MM.1S (cell line): Measurements from ENCODE around the gene ZIC5.
A peak's percentile ranks its signal among the peaks of the same experiment; 100 is the strongest.

ENCODE experiments used
- DNase-seq: peaks from one replicate; pipeline ENCODE4 v3.0.0-alpha.2; 2015
- H2AFZ ChIP-seq: fragments of 300-600 bp; sonication (generic); 2 replicates; pipeline ENCODE4 v1.6.0; 2016; ENCODE audit warnings: antibody characterized with exemption, low read length
- H3F3A ChIP-seq: fragments of 300-600 bp; sonication (generic); 2 replicates; pipeline ENCODE4 v1.6.1; 2016; ENCODE audit warnings: mild to moderate bottlenecking, antibody characterized with exemption, low read length, moderate library complexity, mixed read lengths; ENCODE audit not compliant: insufficient read depth
- H3K27ac ChIP-seq: fragments of 300-600 bp; sonication (generic); 2 replicates; pipeline ENCODE4 v1.5.1; 2016; ENCODE audit warnings: mild to moderate bottlenecking, low read length
- H3K27me3 ChIP-seq: fragments of 300-600 bp; sonication (generic); replicated peaks from 2 replicates; pipeline ENCODE4 v1.6.0; 2016; ENCODE audit warnings: low read length; ENCODE audit not compliant: insufficient read depth
- H3K36me3 ChIP-seq: fragments of 300-600 bp; sonication (generic); replicated peaks from 2 replicates; pipeline ENCODE4 v1.6.1; 2016; ENCODE audit warnings: mild to moderate bottlenecking, low read length, mixed read lengths; ENCODE audit not compliant: insufficient read depth
- H3K4me1 ChIP-seq: fragments of 300-600 bp; sonication (generic); 2 replicates; pipeline ENCODE4 v1.6.1; 2016; ENCODE audit warnings: low read length, mixed read lengths
- H3K4me2 ChIP-seq: fragments of 300-600 bp; sonication (generic); 2 replicates; pipeline ENCODE4 v1.6.0; 2016; ENCODE audit warnings: low read depth, low read length
- H3K4me3 ChIP-seq: fragments of 300-600 bp; sonication (generic); 2 replicates; pipeline ENCODE4 v1.5.1; 2016; ENCODE audit warnings: low read length, mixed read lengths
- H3K79me2 ChIP-seq: fragments of 300-600 bp; sonication (generic); 2 replicates; pipeline ENCODE4 v1.6.1; 2016; ENCODE audit warnings: mixed run types, low read length, mixed read lengths
- H3K9ac ChIP-seq: fragments of 300-600 bp; sonication (generic); 2 replicates; pipeline ENCODE4 v1.6.1; 2016; ENCODE audit warnings: low read length, mixed read lengths
- H3K9me2 ChIP-seq: fragments of 300-600 bp; sonication (generic); replicated peaks from 2 replicates; pipeline ENCODE4 v1.6.1; 2016; ENCODE audit warnings: mild to moderate bottlenecking, low read length, mixed read lengths; ENCODE audit not compliant: insufficient read depth
- H3K9me3 ChIP-seq: fragments of 300-600 bp; sonication (generic); replicated peaks from 2 replicates; pipeline ENCODE4 v1.6.1; 2016; ENCODE audit warnings: mild to moderate bottlenecking, low read length, mixed read lengths; ENCODE audit not compliant: insufficient read depth
- H4K20me1 ChIP-seq: fragments of 300-600 bp; sonication (generic); 2 replicates; pipeline ENCODE4 v1.6.1; 2016; ENCODE audit warnings: mild to moderate bottlenecking, low read length, moderate library complexity, mixed read lengths; ENCODE audit not compliant: insufficient read depth
- EZH2 ChIP-seq: fragments of 300-600 bp; sonication (generic); optimal IDR thresholded peaks from 2 replicates; pipeline ENCODE3; 2017; ENCODE audit warnings: low read depth, mild to moderate bottlenecking, antibody characterized with exemption, low read length, mixed read lengths
- EZH2phosphoT487 ChIP-seq: fragments of 300-600 bp; sonication (generic); IDR thresholded peaks from 2 replicates; pipeline ENCODE4 v1.6.1; 2018; ENCODE audit warnings: antibody characterized with exemption, low read length
- TF ChIP-seq, protein P1 (sequence below): fragments of 300-600 bp; sonication (generic); IDR thresholded peaks from 2 replicates; pipeline ENCODE4 v1.5.1; 2016; ENCODE audit warnings: antibody characterized with exemption, low read length, mixed read lengths

The ZIC5 gene

DNA sequence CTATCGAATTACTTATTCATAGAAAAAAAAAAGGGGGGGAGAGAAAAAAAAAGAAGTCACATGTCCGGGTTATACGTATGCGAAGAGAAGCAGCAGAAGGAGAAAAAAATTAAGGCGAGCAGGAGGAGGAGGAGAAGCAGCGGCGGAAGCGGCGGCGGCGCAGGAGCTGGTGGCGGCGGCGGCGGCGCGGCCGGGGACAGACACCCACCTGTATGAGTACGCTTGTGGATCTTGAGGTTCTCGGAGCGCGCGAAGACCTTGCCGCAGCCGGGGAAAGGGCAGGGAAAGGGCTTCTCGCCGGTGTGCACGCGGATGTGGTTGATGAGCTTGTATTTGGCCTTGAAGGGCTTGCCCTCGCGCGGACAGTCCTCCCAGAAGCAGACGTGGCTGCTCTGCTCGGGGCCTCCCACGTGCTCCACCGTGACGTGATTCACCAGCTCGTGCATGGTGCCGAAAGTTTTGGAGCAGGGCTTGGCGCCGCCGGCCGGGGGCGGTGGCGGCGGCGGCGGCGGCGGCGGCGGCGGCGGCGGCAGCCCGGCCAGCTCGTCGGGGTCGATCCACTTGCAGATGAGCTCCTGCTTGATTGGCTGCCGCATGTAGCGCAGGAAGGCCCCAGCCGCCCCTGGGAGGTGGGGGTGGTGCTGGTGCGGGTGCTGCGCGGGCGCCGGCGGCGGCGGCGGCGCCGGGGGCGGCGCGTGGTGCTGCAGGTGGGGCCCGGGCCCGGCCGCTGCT is 1.5 kb downstream of the ZIC5 start:
- no peak overlapping the region for H3K4me2 ChIP-seq
- peak; percentile 15 for DNase-seq
- H3K4me1 ChIP-seq = no peaks in the 10 kb centered on the region
- no peaks in the 10 kb centered on the region for H4K20me1 ChIP-seq
- H3K9me3 ChIP-seq = no peaks in the 10 kb centered on the region
- H3K79me2 ChIP-seq = no peaks in the 10 kb centered on the region
- no peak overlapping the region for H2AFZ ChIP-seq
- no peaks in the 10 kb centered on the region for H3F3A ChIP-seq
- TF ChIP-seq, protein P1, sequence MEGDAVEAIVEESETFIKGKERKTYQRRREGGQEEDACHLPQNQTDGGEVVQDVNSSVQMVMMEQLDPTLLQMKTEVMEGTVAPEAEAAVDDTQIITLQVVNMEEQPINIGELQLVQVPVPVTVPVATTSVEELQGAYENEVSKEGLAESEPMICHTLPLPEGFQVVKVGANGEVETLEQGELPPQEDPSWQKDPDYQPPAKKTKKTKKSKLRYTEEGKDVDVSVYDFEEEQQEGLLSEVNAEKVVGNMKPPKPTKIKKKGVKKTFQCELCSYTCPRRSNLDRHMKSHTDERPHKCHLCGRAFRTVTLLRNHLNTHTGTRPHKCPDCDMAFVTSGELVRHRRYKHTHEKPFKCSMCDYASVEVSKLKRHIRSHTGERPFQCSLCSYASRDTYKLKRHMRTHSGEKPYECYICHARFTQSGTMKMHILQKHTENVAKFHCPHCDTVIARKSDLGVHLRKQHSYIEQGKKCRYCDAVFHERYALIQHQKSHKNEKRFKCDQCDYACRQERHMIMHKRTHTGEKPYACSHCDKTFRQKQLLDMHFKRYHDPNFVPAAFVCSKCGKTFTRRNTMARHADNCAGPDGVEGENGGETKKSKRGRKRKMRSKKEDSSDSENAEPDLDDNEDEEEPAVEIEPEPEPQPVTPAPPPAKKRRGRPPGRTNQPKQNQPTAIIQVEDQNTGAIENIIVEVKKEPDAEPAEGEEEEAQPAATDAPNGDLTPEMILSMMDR = no peak
- TF ChIP-seq EZH2 = no peak
- no peak for TF ChIP-seq EZH2phosphoT487
- no peak overlapping the region for H3K9ac ChIP-seq
- H3K36me3 ChIP-seq = no peaks in the 10 kb centered on the region
- no peaks in the 10 kb centered on the region for H3K9me2 ChIP-seq
- peaks cover 25% of the 10 kb centered on the region for H3K27me3 ChIP-seq
- no peak overlapping the region for H3K27ac ChIP-seq
- H3K4me3 ChIP-seq = no peak overlapping the region; the same call in 1 of the 2 replicates

DNA sequence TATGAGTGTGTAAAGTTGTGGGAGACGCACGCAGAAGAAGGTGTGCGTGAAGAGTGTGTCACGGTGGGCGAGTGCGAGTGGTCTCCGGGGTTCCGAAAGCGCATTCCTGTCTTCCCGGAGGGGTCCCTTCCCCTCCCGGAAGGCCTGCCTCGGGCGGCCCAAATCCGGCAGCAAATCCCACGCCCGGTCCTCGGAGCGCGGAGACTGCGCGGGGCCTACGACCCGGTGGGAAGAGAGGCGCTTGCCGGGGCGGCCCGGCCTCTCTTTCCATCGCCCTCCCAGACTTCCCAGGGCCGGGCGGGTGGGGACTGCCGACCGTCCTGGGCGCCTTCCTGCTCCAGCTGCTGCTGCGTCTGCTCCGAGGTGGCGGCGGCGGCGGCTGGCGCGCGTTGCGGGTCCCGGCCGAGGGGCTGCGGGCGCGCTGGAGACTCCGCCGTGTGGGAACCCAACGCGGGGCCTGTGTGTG is 2.1 kb downstream of the ZIC5 start:
- H3K4me1 ChIP-seq = no peaks in the 10 kb centered on the region
- H3F3A ChIP-seq = no peaks in the 10 kb centered on the region
- H4K20me1 ChIP-seq = no peaks in the 10 kb centered on the region
- no peak overlapping the region for H2AFZ ChIP-seq
- no peaks in the 10 kb centered on the region for H3K9me3 ChIP-seq
- TF ChIP-seq, protein P1 = no peak
- H3K27ac ChIP-seq = no peak overlapping the region
- no peaks in the 10 kb centered on the region for H3K79me2 ChIP-seq
- H3K36me3 ChIP-seq = no peaks in the 10 kb centered on the region
- no peak overlapping the region for H3K4me3 ChIP-seq
- no peak overlapping the region for H3K4me2 ChIP-seq
- H3K9me2 ChIP-seq = no peaks in the 10 kb centered on the region
- H3K27me3 ChIP-seq = peaks cover 19% of the 10 kb centered on the region
- DNase-seq = no peak
- no peak overlapping the region for H3K9ac ChIP-seq

DNA sequence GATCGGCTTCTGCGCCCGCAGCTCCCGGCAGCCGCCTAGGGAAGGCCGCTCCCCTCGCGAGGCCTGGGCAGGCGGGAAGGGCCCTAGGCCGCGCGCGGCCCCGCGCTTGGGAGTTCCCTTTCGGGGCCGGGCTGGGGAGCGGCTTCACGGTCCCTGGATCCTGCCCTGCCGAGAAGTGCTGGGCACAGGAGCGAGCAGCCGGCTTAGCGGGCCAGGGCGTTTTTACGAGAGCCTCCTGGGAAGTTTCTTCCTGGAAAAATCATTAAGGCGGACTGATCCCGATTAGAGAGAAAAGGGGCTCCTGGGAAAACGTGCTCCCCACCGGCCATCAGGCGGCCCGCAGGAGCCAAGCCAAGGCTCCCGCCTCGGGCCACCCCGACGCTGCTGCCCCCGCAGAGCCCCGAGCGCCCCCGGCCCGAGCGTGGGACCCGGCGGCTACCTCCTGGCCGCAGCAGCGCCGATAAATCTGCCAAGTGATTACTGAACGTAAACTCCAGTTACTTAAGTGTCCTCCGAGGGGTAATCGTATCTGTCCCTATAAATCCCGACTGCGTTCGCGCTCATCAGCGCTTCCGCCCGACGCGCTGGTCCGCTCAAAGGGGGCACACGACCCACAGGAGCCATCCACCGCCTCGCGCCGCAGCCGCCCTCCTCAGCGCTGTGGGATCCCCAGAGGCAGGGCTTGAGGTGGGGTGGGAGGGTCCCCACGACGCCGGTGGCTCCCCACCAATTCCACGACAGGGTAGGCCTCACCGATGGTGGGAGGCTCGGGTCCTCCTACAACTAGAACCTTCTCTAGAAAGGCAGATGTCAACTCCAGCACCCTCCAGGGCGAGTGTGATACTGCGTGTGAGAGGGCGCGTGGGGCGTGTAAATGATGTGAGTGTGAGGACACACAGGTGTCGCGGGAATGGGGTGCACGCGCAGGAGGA is 2.8 kb downstream of the ZIC5 start:
- no peak for DNase-seq
- peaks cover 14% of the 10 kb centered on the region for H3K27me3 ChIP-seq
- H3K9ac ChIP-seq = no peak overlapping the region
- H3K4me3 ChIP-seq = no peak overlapping the region
- no peaks in the 10 kb centered on the region for H3K36me3 ChIP-seq
- H3K4me2 ChIP-seq = no peak overlapping the region
- H3K9me2 ChIP-seq = no peaks in the 10 kb centered on the region
- H4K20me1 ChIP-seq = no peaks in the 10 kb centered on the region
- no peaks in the 10 kb centered on the region for H3K4me1 ChIP-seq
- TF ChIP-seq, protein P1 = no peak
- TF ChIP-seq EZH2phosphoT487 (no peak), EZH2 (no peak)
- no peaks in the 10 kb centered on the region for H3K9me3 ChIP-seq
- no peak overlapping the region for H3K27ac ChIP-seq
- H2AFZ ChIP-seq = no peak overlapping the region
- H3K79me2 ChIP-seq = no peaks in the 10 kb centered on the region
- H3F3A ChIP-seq = no peaks in the 10 kb centered on the region
